Measurements from ENCODE around the gene FASN. TPM values are rescaled to one million over a fixed set of nuclear protein-coding genes. Genes with fewer than 3 reads are reported as not detected.

FASN gene
- total and polyA plus RNA-seq, 2 of the 13 experiments (the other 11 are each of a cell fraction or from before 2014, with no cell fraction given) = 51.7 to 101 TPM

DNA sequence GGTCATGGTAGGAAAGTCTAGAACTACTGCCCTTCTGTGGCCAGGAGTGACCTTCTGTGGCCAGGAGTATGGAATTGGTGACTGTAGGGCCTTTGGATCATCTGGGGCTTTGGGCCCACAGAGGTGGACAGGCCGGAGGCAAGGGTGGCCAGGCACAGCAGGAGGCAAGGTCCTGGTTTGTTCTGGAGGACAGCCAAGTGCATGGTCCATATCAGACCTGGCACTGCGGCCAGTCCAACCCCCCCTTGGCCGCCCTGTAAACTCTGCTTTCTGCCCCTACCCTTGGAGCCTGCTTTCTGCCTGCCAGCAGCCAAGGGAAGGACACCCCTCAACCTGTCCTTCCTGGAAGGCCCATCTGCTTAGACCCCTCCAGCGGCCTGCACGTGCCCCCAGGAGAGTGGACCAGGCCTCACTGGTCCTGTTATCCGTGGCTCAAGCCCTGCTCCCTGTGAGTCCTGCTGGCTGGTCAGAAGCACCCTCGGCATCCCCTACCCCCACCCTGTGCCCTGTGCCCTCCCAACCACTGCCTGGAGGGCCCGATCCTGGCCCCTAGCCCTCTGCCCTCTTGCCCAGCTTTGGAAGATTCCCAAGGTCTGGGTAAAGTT, 58.2 kb downstream of the FASN start:
- H3K27ac ChIP-seq (ENCODE audit: extremely low read length, insufficient read depth, low read length) = peak overlapping the region; percentile 22
- no peaks in the 10 kb centered on the region for H3K9me3 ChIP-seq (ENCODE audit: low read length)
- WGBS (ENCODE audit: low lambda C conversion rate) = 25% methylated on average over 7 of the region's 8 CpGs
- H3K9ac ChIP-seq (ENCODE audit: insufficient read depth, low read depth, low read length) = peak overlapping the region; percentile 31; the same call in 1 of the 2 replicates
- no peak overlapping the region for H2AFZ ChIP-seq (ENCODE audit: low read length)
- H3K4me3 ChIP-seq (replicated peaks in 1 of 3; ENCODE audit: insufficient read depth in 1 of 3, low read depth in 2 of 3, low read length in 3 of 3) = peak overlapping the region in 1 of 3 experiments; percentile 19; a peak in 1 of 6 replicates
- intact Hi-C loops (cut with micrococcal nuclease; ENCODE audit: unreplicated experiment) = loop anchor here (5.0 kb wide), 1 partner anchor 113 kb away; no protein-coding TSS in a partner anchor
- FAIRE-seq (no peak), DNase-seq (ENCODE audit: low spot score) (peak; percentile 57), ATAC-seq (peak; percentile 8)
- H3K79me2 ChIP-seq (ENCODE audit: insufficient read depth, low read length) = peaks cover 13% of the 10 kb centered on the region
- H3K4me1 ChIP-seq (ENCODE audit: insufficient read depth, low read length) = peaks cover 68% of the 10 kb centered on the region
- in situ Hi-C loops (cut with HindIII; ENCODE audit: extremely low pct_ligation_motif_present, low pct_unique_long_range_greater_than_20kb) = loop anchor here (5.0 kb wide), 1 partner anchor 118 kb away; no protein-coding TSS in a partner anchor
- POLR2A ChIA-PET = interaction anchor here (1.0 to 1.7 kb wide), 2 partner anchors 17 kb away, joined by 3 to 5 read pairs; partner anchors contain the start of genes CENPX and LRRC45
- H3K36me3 ChIP-seq (replicated peaks in 1 of 2; ENCODE audit: control insufficient read depth in 1 of 2, insufficient read depth in 2 of 2, low read length in 2 of 2) = peaks cover 4 to 12% of the 10 kb centered on the region in 2 experiments
- H3K4me2 ChIP-seq (ENCODE audit: low read depth, low read length) = peak overlapping the region; percentile 45
- no TSS peak for BruUV-seq (replicated peaks)
- peaks cover 20% of the 10 kb centered on the region for H4K20me1 ChIP-seq (ENCODE audit: insufficient read depth, low read length)
- no peaks in the 10 kb centered on the region for H3K27me3 ChIP-seq (ENCODE audit: control insufficient read depth in 1 of 2, insufficient read depth in 2 of 2, low read length in 2 of 2)
- CTCF ChIA-PET (ENCODE audit: low intra/inter-chr PET ratio, low total read pairs) = no interaction called here
- TF ChIP-seq ZNF83 (CRISPR knock-in tag; IDR thresholded peaks at IDR 0.05; ENCODE audit: borderline replicate concordance) = 0 out of 2 replicates have a peak, but pooled peaks have one; percentile 52
- TF ChIP-seq, protein P1, sequence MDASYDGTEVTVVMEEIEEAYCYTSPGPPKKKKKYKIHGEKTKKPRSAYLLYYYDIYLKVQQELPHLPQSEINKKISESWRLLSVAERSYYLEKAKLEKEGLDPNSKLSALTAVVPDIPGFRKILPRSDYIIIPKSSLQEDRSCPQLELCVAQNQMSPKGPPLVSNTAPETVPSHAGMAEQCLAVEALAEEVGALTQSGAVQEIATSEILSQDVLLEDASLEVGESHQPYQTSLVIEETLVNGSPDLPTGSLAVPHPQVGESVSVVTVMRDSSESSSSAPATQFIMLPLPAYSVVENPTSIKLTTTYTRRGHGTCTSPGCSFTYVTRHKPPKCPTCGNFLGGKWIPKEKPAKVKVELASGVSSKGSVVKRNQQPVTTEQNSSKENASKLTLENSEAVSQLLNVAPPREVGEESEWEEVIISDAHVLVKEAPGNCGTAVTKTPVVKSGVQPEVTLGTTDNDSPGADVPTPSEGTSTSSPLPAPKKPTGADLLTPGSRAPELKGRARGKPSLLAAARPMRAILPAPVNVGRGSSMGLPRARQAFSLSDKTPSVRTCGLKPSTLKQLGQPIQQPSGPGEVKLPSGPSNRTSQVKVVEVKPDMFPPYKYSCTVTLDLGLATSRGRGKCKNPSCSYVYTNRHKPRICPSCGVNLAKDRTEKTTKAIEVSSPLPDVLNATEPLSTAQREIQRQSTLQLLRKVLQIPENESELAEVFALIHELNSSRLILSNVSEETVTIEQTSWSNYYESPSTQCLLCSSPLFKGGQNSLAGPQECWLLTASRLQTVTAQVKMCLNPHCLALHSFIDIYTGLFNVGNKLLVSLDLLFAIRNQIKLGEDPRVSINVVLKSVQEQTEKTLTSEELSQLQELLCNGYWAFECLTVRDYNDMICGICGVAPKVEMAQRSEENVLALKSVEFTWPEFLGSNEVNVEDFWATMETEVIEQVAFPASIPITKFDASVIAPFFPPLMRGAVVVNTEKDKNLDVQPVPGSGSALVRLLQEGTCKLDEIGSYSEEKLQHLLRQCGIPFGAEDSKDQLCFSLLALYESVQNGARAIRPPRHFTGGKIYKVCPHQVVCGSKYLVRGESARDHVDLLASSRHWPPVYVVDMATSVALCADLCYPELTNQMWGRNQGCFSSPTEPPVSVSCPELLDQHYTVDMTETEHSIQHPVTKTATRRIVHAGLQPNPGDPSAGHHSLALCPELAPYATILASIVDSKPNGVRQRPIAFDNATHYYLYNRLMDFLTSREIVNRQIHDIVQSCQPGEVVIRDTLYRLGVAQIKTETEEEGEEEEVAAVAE (CRISPR knock-in tag; IDR thresholded peaks at IDR 0.05; ENCODE audit: borderline replicate concordance) = no peak
- TF ChIP-seq, protein P2, sequence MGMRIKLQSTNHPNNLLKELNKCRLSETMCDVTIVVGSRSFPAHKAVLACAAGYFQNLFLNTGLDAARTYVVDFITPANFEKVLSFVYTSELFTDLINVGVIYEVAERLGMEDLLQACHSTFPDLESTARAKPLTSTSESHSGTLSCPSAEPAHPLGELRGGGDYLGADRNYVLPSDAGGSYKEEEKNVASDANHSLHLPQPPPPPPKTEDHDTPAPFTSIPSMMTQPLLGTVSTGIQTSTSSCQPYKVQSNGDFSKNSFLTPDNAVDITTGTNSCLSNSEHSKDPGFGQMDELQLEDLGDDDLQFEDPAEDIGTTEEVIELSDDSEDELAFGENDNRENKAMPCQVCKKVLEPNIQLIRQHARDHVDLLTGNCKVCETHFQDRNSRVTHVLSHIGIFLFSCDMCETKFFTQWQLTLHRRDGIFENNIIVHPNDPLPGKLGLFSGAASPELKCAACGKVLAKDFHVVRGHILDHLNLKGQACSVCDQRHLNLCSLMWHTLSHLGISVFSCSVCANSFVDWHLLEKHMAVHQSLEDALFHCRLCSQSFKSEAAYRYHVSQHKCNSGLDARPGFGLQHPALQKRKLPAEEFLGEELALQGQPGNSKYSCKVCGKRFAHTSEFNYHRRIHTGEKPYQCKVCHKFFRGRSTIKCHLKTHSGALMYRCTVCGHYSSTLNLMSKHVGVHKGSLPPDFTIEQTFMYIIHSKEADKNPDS (CRISPR knock-in tag; IDR thresholded peaks at IDR 0.05) = 0 out of 2 replicates have a peak, but pooled peaks have one; percentile 44
- TF ChIP-seq, protein P3, sequence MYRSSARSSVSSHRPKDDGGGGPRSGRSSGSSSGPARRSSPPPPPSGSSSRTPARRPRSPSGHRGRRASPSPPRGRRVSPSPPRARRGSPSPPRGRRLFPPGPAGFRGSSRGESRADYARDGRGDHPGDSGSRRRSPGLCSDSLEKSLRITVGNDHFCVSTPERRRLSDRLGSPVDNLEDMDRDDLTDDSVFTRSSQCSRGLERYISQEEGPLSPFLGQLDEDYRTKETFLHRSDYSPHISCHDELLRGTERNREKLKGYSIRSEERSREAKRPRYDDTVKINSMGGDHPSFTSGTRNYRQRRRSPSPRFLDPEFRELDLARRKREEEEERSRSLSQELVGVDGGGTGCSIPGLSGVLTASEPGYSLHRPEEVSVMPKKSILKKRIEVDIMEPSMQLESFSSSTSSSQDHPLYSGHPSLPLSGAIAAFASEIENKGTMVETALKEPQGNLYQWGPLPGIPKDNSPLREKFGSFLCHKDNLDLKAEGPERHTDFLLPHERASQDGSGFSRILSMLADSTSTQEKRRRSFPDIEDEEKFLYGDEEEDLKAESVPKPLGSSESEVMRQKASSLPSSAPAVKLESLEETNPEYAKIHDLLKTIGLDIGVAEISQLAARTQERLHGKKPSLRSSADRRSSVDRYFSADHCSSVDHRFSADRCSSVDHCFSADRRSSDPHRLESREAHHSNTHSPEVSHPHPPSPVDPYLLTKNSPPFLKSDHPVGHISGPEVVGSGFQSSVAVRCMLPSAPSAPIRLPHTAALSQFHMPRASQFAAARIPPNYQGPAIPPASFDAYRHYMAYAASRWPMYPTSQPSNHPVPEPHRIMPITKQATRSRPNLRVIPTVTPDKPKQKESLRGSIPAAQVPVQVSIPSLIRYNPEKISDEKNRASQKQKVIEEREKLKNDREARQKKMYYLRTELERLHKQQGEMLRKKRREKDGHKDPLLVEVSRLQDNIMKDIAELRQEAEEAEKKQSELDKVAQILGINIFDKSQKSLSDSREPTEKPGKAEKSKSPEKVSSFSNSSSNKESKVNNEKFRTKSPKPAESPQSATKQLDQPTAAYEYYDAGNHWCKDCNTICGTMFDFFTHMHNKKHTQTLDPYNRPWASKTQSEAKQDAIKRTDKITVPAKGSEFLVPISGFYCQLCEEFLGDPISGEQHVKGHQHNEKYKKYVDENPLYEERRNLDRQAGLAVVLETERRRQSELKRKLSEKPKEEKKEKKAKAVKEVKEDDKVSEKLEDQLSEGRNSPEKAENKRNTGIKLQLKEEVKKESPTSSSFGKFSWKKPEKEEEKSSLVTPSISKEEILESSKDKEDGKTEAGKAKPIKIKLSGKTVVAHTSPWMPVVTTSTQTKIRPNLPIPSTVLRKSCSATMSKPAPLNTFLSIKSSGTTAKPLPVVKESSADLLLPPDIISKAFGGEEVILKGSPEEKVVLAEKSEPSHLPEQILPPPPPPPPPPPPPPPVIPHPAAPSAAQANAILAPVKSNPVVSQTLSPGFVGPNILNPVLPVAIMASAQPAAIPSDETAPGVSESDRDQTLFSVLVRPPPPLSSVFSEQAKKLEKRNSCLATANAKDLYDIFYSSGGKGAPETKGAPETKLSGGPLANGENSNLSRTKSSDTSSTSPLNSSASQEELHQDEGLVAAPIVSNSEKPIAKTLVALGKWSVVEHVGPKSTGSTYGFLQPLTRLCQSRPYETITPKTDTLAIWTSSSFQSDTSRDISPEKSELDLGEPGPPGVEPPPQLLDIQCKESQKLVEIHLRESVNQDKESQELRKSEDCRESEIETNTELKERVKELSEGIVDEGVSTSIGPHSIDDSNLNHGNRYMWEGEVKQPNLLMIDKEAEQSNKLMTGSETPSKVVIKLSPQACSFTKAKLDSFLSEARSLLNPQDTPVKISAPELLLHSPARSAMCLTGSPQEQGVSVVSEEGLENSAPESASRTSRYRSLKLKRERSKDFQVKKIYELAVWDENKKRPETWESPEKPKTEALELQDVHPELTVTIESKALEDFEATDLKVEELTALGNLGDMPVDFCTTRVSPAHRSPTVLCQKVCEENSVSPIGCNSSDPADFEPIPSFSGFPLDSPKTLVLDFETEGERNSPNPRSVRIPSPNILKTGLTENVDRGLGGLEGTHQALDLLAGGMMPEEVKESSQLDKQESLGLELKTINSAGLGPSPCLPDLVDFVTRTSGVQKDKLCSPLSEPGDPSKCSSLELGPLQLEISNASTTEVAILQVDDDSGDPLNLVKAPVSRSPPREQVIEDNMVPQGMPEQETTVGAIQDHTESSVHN (CRISPR knock-in tag; IDR thresholded peaks at IDR 0.05) = 0 out of 2 replicates have a peak, but pooled peaks have one; percentile 12
- TF ChIP-seq TSC22D2 (CRISPR knock-in tag; IDR thresholded peaks at IDR 0.05; ENCODE audit: borderline replicate concordance) = no peak
- peak; percentile 65 for TF ChIP-seq ZBTB38 (CRISPR knock-in tag; IDR thresholded peaks at IDR 0.05)
- TF ChIP-seq FOXO1 (CRISPR knock-in tag; IDR thresholded peaks at IDR 0.05) = 0 out of 2 replicates have a peak, but pooled peaks have one; percentile 20

All from HepG2 (cell line).